Parathyroid adenoma (tissue), 2 donors: ENCODE results near the gene AATF.

Experiments used
- H2AFZ ChIP-seq: fragments of 300-600 bp; sonication (generic); one replicate; pipeline ENCODE4 v1.7.0; 2017; ENCODE audit warnings: antibody characterized with exemption, mild to moderate bottlenecking
- H3K27ac ChIP-seq: fragments of 300-600 bp; sonication (generic); one replicate; pipeline ENCODE4 v1.7.0; 2017
- H3K27me3 ChIP-seq: fragments of 300-600 bp; sonication (generic); one replicate; pipeline ENCODE4 v1.7.0; 2017; ENCODE audit warnings: low read length; ENCODE audit not compliant: control insufficient read depth, insufficient read depth
- H3K36me3 ChIP-seq: fragments of 300-600 bp; sonication (generic); one replicate; pipeline ENCODE4 v1.7.0; 2017; ENCODE audit warnings: low read length; ENCODE audit not compliant: control insufficient read depth, insufficient read depth
- H3K4me1 ChIP-seq: fragments of 300-600 bp; sonication (generic); one replicate; pipeline ENCODE4 v1.7.0; 2017; ENCODE audit warnings: control low read depth
- H3K4me2 ChIP-seq: fragments of 300-600 bp; sonication (generic); one replicate; pipeline ENCODE4 v1.7.0; 2017; ENCODE audit warnings: low read length
- H3K4me3 ChIP-seq: fragments of 300-600 bp; sonication (generic); one replicate; pipeline ENCODE4 v1.7.0; 2017; ENCODE audit warnings: low read depth, low read length
- H3K79me2 ChIP-seq: fragments of 300-600 bp; sonication (generic); one replicate; pipeline ENCODE4 v1.7.0; 2017; ENCODE audit warnings: control low read depth
- H3K9ac ChIP-seq: fragments of 300-600 bp; sonication (generic); one replicate; pipeline ENCODE4 v1.7.0; 2017; ENCODE audit warnings: mild to moderate bottlenecking
- H3K9me3 ChIP-seq: fragments of 300-600 bp; sonication (generic); one replicate; pipeline ENCODE4 v1.7.0; 2017; ENCODE audit warnings: low read length; ENCODE audit not compliant: control insufficient read depth
- CTCF ChIP-seq: fragments of 300-600 bp; sonication (generic); IDR thresholded peaks from one replicate; pipeline ENCODE4 v1.7.0; 2017; ENCODE audit warnings: antibody characterized with exemption, mild to moderate bottlenecking
- donor health status: primary hyperparathyroidism.

Gene AATF

GRCh38 chr17:37103231-37103630 is 154.5 kb downstream of the AATF start:
- Histone ChIP-seq H3K9me3 (no peaks in the 10 kb centered on the region), H3K4me2 (no peak overlapping the region), H3K79me2 (no peaks in the 10 kb centered on the region), H3K36me3 (no peaks in the 10 kb centered on the region), H3K27me3 (no peaks in the 10 kb centered on the region), H2AFZ (no peak overlapping the region), H3K4me3 (no peak overlapping the region), H3K27ac (no peak overlapping the region), H3K9ac (no peak overlapping the region), H3K4me1 (peaks cover 7% of the 10 kb centered on the region)
- TF ChIP-seq CTCF = no peak

GRCh38 chr17:37106049-37106448 is 157.3 kb downstream of the AATF start:
- Histone ChIP-seq H3K36me3 (no peaks in the 10 kb centered on the region), H3K27ac (no peak overlapping the region), H3K4me3 (no peak overlapping the region), H3K27me3 (no peaks in the 10 kb centered on the region), H3K9ac (no peak overlapping the region), H3K4me1 (peaks cover 7% of the 10 kb centered on the region), H3K4me2 (no peak overlapping the region), H3K79me2 (no peaks in the 10 kb centered on the region), H3K9me3 (no peaks in the 10 kb centered on the region), H2AFZ (no peak overlapping the region)
- TF ChIP-seq CTCF = no peak
